Right ventricle myocardium inferior (tissue), 1 donor: ENCODE results near the gene TMEM161A. TPM values are rescaled to one million over a fixed set of nuclear protein-coding genes. Genes with fewer than 3 reads are reported as not detected.
"Not testable (repeated sequence)": the region's sequence is repeated elsewhere in the genome, so short reads cannot be mapped to it uniquely, and the experiment has no call there.

Experiments used
- ATAC-seq: fragments of 200-7000 bp; cut with Tn5 transposase; one replicate; pipeline ENCODE4 v1.9.1; 2020; ENCODE audit warnings: mild to moderate bottlenecking, moderate library complexity
- DNase-seq: peaks from one replicate; pipeline ENCODE4 v3.0.0; 2021; ENCODE audit errors: missing footprints
- intact Hi-C: fragments of 100-400 bp; cut with DNase I; formaldehyde crosslinking; loops from one replicate; pipeline ENCODE4 v1.11.0; 2022
- total RNA-seq: library from RNA; stranded (reverse); fragmentation: NEBNext Ultra II Directional; extraction: Animal tissue kit (Norgen Biotek cat#: 25700); gene quantifications from one replicate; pipeline ENCODE4 v1.2.1, GENCODE V29; 2021
- donor health status: DM: no; HTN: yes; CAD: no; lungs with severe emphysema.

Gene TMEM161A
- total RNA-seq, 1 donor from 2014 or later = 23.5 TPM

DNA sequence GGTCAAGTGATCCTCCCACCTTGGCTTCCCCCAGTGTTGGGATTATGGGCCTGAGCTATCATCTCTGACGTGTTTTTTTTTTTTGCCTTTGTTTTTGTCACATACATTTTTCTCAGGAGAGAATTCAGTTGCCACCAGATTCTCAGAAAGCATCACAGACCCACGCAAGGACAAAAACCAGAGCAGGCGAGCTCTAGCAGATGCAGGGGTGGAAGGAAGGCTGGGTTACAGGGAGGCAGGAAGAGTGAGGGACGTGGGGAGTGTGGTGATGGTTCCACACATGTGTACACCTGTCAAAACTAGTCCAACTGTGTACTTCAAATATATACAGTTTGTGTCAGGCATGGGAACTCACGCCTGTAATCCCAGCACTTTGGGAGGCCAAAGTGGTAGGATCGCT lies 4.3 kb downstream of the TMEM161A start:
- intact Hi-C loops = no loop called here
- ATAC-seq (no peak), DNase-seq (no peak)

DNA sequence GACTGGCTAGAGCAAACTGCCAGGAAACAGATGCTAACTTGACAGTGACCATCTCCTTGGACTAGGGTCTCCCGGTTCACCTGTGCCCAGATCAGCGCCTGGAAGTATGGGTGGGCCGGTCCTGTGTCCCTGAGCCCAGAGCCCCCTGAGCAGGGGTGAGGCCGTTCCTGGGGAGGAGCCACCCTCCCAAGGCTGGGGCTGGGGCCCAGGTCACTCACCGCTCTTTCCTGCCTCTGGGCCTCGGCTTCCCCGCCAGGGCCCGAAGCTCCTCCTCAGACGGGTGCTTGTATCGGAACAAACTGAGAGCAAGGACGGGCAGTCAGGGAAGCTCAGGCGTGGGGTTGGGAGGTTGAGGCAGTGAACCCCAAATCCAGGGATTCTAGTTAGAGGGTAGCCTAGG lies 5.4 kb downstream of the TMEM161A start:
- intact Hi-C loops = no loop called here
- DNase-seq (no peak), ATAC-seq (no peak)

DNA sequence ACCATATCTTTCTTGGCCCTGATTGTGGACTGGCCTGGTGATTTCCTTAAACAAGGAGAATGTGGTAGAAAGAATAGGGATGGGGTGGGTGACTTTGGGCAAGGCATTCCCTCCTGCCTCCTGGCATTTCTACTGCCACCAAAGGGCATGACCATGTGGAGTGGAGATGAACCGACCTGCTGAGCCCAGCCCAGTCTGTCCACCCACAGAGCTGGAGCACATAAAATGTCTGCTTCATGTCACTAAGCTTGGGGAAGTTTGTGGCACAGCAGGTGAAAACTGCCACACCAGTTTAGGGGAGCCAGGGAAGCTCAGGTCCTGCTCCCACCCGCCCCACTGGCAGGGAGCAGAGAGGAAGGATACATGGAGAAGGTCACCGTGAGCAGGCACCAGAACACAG lies 6.3 kb downstream of the TMEM161A start:
- ATAC-seq = no peak
- no peak for DNase-seq
- intact Hi-C loops = no loop called here

DNA sequence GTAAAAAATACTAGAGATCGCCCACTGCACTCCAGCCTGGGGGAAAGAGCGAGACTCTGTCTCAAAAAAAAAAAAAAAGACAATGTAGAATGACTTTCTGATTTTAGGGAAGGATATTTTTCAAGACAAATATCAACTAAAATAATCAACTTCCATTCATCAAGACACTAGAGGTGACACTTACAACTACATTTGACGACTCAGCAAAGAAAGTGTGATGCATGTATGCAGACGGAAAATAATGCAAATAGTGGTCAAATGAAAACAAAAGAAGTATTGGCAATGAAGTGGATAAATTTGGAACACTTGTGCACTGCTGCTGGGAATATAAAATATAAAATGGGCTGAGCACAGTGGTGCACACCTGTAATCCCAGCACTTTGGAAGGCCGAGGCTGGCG lies 12.2 kb downstream of the TMEM161A start:
- intact Hi-C loops = no loop called here
- ATAC-seq (no peak), DNase-seq (no peak)

DNA sequence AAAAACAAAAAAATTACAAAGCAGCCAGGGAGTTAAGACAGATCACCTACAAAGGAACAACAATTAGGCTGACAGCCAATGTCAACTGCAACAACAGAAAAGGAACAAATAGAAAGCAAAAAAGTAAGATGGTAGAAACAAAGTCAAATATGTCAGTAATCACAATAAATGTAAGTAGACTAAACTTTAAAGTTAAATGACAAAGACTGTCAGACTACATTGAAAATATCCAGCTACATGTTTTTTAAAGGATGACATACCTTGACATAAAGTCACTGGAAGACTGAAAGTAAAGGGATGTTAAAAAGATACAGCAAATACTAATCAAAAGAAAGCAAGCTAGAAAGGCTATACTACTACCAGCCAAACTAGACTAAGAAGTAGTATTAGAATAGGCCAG lies 14.9 kb downstream of the TMEM161A start:
- no peak for ATAC-seq
- no peak for DNase-seq
- intact Hi-C loops = no loop called here

DNA sequence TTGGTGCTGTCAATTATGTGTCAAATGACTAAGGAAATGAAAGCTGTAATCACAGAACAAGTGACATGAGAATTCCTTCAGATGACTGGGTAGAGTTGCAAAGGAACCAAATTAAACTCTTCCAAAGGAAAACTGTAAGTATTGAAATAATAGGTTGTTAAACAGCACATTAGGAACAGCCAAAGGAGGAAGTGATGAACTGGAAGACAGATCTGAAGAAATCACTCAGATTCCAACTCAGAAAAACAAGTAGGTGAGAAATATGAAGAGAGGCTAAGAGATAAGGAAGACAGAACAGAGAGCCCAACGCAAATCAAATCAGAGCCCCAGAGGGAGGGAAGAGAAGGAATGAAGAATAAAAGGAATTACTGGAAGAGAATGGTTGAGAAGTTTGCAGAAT lies 15.4 kb downstream of the TMEM161A start:
- no peak for ATAC-seq
- intact Hi-C loops = no loop called here
- DNase-seq = no peak

DNA sequence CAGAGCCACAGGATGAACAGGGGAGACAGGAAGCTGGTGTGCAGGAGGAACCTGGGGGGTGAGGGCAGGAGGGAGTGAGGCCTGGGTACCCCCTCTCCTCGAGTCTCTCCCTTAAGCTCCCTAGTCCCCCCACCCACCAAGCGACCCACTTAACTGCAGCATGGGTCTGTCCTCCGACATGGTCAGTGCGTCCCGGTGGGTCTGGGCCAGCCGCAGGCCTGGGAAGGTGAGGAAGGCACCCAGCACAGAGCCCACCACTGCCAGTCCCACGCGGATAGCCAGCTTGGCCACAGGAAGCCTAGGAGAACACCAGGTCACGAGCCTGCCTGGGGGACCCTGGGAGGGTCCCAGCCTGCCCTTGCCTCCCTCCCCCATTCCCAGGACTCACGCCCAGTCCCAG lies 16.9 kb downstream of the TMEM161A start:
- DNase-seq (peak; percentile 56), ATAC-seq (no peak)
- intact Hi-C loops = no loop called here

DNA sequence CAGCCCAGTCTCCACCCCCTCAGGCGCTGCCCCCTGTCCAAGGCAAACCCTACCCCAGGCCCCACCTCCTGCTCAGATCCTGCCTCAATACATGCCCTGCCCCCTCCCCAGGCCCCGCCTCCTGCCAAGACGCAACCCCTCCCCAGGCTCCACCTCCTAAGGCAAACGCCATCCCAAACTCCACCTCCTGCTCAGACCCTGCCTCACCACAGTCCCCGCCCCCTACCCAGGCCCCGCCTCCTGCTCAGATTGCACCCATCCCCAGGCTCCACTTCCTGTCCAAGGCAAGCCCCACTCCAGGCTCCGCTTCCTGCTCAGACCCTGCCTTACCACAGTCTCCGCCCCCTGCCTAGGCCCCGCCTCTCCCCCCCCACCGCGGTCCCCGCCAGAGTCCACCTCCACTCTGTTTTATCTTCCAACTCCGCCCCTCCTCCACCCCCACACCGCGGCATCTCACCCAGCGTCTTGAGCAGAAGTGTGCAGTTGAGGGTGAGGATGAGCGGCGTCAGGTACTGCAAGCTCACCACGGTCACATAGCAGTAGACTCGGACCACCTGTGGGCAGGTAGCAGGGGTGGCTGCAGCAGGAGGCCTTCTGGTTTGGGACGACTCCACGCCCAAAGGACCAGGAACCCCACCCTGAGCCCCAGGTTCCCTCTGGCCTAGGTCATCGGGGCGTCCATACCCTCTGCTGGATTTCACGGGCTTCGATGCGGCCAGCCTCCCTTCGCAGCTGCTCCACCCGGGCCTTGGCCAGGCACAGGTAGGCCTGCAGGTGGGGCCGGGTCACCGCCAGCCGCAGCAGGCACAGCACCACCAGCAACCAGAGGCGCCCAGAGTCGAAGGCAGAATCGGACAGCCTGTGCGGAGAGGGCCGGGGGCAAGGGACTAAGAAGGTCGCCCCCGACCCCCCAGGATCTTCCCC lies 17.7 kb downstream of the TMEM161A start:
- peak; percentile 69 for DNase-seq
- intact Hi-C loops = no loop called here
- ATAC-seq = peak; percentile 43

DNA sequence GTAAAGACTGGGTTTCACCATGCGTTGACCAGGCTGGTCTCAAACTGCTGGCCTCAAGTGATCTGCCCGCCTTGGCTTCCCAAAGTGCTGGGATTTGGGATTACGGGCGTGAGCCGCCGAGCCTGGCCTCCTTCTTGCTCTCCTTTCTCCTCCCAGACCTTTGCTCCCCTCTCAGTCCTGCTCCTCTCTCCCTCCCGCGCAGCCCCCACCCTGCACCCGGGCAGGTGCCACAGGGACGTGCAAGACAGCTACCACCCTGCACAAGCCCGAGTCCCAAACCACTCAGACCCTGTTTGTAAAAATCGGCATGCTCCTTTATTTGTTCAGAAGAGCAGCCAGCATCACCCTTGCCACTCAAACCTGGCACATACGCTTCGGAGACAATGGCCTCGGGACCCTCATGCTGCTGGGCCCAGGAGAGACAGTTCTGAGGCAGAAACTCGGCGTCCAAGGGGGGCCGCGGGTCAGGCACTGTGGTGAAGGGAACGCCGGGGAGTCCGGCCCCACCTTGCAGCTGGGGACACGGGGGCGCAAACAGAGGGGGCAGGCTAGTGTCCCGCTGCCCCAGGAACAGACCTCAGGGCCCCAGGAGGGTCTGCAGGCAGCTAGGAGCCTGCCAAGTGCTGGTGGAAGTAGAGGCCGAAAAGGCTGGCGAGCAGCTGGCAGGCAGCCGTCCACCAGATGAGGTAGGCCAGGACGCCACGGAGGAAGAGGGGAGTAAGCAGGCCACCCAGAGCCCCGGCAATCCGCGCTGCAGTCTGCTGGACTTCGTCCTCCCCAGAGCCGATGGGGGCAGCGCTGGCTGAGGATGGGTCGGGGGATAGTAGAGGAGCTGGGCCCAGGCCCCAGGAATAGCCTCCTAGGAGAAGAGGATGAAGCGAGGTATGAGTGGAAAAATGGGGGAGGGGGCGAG lies 18.7 kb downstream of the TMEM161A start:
- intact Hi-C loops = no loop called here
- ATAC-seq = no peak
- no peak for DNase-seq

DNA sequence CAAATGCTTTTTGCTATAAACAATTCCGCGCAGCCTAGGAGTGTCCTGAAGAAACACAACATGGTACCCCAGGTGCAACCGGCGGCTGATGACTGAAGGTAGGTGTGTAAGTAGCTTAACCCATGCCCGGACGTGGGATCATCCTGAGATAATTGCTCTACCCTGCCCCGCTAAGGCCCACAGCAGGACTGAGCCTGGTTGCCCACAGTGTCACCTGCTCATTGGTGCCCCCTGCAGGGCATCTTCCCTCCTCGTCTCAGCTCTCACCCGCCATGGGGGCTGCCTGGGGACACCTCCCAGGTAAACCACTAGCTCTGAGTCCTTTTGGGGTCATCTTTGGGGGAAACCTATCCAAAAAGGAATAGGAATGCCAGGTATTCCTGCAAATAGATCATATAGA lies 22.3 kb downstream of the TMEM161A start:
- intact Hi-C loops = no loop called here
- DNase-seq = no peak
- no peak for ATAC-seq

DNA sequence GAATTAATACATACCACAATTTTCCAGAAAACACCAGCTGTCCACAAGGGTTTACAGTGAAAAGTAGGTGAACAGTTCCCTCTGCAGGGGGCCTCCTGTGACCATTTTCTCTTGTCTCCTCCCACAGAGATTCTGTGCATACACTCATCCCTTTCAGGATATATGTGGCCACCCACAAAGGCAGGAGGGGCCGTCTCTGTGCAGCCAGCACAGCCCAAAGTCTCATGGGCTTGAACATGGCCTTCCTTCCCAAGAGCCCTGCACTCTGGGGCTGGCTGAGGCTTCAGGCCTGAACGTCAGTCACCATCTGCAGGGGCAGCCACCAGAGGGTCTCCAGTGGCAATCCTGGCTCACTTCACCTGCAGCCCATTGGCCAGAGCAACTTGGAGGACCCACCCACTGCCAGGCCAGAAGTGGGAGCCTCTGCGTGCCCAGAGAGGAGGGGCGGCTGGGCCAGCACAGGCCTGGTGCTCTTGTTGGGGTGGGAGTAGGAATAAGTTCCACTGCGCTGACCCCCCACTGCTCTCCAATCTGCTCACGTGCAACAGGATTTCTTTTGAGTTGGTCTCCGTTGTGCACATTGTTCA lies 25.1 kb downstream of the TMEM161A start:
- intact Hi-C loops = no loop called here
- ATAC-seq (no peak), DNase-seq (no peak)

DNA sequence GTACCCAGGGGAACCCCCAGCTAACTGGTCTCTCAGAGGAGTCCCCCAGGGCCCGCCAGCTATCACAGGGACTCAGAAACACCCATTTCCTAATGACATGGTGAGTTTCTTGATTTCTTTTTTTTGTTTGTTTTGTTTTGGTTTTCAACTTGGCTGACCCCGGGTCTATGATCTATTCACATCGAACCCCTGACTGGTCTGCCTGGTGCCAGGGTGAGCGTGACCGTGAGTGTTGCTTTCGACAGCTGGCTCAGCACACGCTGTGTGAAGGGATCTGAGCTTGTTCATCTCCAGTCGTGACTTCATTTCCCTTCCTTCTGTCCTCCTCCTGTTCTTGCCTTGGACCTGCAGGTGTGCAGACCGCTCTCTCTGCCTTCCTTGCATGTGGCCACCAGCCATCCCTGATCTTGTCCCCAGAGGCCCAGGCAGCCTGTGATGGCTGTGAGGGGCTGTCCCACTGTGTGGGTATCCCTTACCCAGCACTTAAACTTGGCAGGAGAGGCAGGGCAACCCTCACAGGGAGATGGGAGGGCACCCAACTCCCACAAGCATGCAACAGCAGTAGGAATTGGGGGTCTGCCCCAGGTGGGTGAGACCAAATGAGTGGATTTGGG lies 26.2 kb downstream of the TMEM161A start:
- no peak for ATAC-seq
- intact Hi-C loops = no loop called here

DNA sequence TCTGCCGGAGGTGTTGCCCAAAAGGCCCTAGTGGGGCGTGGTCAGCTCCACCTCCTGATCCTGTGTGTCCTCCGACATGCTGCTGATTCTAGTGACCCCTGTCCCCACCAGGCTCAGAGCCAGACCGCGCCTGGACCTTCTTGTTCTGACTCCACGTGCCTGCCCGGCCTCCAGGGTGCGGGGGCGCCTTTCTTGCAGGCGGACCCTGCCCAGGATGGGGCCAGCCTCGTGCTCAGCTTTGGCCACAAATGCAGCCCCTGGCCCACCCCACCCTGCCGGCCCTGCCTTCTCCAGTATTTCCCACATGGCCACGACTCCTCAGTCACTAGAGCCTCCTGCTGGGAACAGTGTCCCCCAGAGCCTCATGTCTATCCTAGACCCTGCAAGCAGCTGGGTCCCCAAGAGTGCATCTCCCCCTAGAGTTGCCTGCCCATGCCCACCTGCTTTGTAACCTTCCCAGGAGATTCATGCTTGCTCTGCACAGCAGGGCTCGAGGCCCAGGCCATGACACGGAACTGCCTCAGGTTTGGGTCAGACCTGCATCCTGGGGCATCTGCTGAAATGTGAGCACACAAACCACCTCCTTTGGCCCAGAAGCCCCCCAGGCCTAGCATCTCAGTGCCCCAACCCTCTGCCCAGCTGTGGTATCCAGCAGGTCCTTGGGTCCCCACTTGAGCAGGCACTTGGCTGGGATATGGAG lies 27.0 kb downstream of the TMEM161A start:
- intact Hi-C loops = no loop called here
- peak; percentile 15 for ATAC-seq
- no peak for DNase-seq

More for the DNA sequence above, 26.2 kb downstream of the TMEM161A start:
- DNase-seq = no peak

DNA sequence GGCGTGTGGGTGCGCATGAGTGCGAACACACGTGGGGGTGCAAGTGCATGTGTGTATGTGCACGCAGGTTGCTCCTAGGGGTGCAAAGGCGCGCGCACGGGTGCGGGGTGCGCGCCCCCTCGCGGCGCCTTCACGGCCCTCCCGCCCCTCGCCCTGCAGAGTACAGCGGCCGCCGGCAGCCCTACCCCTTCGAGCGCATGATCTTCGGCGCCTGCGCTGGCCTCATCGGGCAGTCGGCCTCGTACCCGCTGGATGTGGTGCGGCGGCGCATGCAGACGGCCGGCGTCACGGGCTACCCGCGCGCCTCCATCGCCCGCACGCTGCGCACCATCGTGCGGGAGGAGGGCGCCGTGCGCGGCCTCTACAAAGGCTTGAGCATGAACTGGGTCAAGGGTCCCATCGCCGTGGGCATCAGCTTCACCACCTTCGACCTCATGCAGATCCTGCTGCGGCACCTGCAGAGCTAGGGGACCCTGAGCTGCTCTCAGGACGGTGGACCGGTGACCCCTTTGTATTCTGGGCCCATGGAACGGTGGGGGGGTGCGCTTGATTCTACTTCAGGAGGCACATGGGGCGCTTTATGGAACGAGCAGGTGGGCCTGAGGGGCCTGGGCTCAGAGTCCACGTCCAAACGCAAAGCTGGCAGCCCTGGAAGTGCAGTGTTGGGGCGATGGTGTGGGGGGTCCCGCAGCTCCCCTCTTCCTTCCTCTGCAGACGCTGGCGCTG lies 27.7 kb downstream of the TMEM161A start:
- intact Hi-C loops = no loop called here
- peak; percentile 29 for ATAC-seq

DNA sequence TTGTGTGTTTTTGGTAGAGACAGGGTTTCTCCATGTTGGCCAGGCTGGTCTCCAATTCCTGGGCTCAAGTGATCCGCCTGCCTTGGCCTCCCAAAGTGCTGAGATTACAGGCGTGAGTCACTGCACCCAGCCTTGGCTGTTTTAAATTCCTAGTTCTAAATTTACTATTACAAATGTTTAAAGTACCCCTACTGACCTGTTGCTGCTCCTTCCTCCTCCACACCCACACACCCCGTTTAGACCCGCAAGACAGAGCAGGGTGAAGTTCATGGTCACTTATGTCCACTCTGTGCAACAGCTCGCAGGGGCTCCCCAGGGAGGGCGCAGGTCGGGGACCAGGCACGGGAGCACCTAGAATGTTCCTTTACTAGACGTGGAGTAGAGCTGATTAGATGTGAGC lies 28.7 kb downstream of the TMEM161A start:
- no peak for ATAC-seq
- intact Hi-C loops = no loop called here
- no peak for DNase-seq

More for the DNA sequence above, 27.7 kb downstream of the TMEM161A start:
- DNase-seq = peak; percentile 48

DNA sequence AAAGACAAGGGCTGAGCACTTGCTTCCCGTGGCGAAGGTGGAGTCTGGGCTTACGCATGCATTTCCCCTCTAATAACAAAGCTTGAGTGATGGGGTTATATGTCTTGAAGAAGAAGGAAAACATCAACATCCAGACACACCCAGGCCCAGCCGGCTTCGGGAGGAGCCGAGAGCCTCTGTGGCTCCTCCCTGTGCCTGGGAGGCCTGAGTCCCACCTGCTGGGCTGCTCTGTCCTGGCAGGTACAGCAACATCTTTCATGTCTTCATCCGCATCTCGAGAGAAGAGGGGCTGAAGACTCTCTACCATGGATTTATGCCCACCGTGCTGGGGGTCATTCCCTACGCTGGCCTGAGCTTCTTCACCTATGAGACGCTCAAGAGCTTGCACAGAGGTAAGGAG lies 30.6 kb downstream of the TMEM161A start:
- ATAC-seq (no peak), DNase-seq (peak; percentile 22)
- intact Hi-C loops = no loop called here

DNA sequence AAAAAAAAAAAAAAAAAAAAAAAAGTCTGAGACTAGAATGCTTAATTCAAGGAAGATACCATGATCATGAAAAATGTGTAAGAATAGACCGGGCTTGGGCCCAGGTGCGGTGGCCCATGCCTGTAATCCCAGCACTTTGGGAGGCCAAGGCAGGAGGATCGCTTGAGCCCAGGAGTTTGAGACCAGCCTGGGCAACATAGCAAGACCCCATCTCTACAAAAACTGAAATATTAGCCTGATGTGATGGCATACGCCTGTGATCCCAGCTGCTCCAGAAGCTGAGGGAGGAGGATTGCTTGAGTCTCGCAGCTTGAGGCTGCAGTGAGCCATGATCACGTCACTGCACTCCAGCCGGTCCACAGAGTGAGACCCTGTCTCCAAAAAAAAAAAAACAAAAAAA lies 31.3 kb downstream of the TMEM161A start:
- intact Hi-C loops, ATAC-seq, DNase-seq: not testable (repeated sequence)

DNA sequence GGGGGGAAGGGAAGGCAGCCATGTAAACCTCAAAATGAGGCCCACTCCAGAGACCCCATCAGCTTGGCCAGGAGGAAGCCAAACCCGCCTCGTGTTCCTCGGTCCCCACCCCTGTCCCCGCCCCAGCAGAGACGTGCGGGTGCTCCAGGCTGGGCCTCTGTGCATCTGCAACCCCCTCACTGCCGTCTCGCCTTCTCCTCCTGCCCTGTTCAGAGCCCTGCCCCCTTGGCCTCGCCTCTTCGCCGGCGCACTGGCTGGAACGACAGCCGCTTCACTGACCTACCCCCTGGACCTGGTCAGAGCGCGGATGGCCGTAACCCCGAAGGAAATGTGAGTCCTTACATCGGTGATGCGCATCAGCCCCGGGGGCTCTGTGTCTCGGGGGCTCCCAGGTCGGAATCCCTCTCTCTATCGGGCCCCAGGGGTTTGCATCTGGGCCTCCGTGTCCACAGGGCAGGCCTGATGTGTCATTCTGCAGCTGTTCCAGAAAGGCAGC lies 32.2 kb downstream of the TMEM161A start:
- intact Hi-C loops = no loop called here
- ATAC-seq (peak; percentile 49), DNase-seq (peak; percentile 66)
